Effector CD8-positive, alpha-beta T cell (primary cell): ENCODE results near the gene SPTLC3.

Experiments used
- DNase-seq: peaks from one replicate; lab custom pipeline; 2025; lab: John Stamatoyannopoulos, UW

The SPTLC3 gene

GRCh38 chr20:13031751-13032150, 23.0 kb downstream of the SPTLC3 start:
- no peak for DNase-seq

GRCh38 chr20:13034115-13034514, 25.3 kb downstream of the SPTLC3 start:
- DNase-seq = no peak

- DNase-seq = no peak
These were observed 26.2 kb downstream of the SPTLC3 start for GRCh38 chr20:13034936-13035335.

GRCh38 chr20:13035399-13036152, 26.8 kb downstream of the SPTLC3 start:
- DNase-seq = no peak

GRCh38 chr20:13037727-13038126, 29.0 kb downstream of the SPTLC3 start:
- DNase-seq = no peak

- no peak for DNase-seq
These were observed 33.0 kb downstream of the SPTLC3 start for GRCh38 chr20:13041574-13042457.

- no peak for DNase-seq
These were observed 33.7 kb downstream of the SPTLC3 start for GRCh38 chr20:13042458-13042794.

- no peak for DNase-seq
These were observed 37.6 kb downstream of the SPTLC3 start for GRCh38 chr20:13046409-13046808.

GRCh38 chr20:13054011-13054410, 45.2 kb downstream of the SPTLC3 start:
- no peak for DNase-seq

GRCh38 chr20:13058666-13059389, 50.1 kb downstream of the SPTLC3 start:
- DNase-seq = no peak

GRCh38 chr20:13059398-13060136, 50.8 kb downstream of the SPTLC3 start:
- DNase-seq = no peak

GRCh38 chr20:13060327-13060726, 51.6 kb downstream of the SPTLC3 start:
- no peak for DNase-seq

- no peak for DNase-seq
These were observed 52.6 kb downstream of the SPTLC3 start for GRCh38 chr20:13061381-13061780.

- no peak for DNase-seq
These were observed 54.0 kb downstream of the SPTLC3 start for GRCh38 chr20:13062789-13063188.

- DNase-seq = no peak
These were observed 59.6 kb downstream of the SPTLC3 start for GRCh38 chr20:13068336-13068735.

GRCh38 chr20:13081877-13082276, 73.1 kb downstream of the SPTLC3 start:
- no peak for DNase-seq

- no peak for DNase-seq
These were observed 73.6 kb downstream of the SPTLC3 start for GRCh38 chr20:13082378-13082777.

GRCh38 chr20:13085275-13085674, 76.5 kb downstream of the SPTLC3 start:
- no peak for DNase-seq

GRCh38 chr20:13089950-13090469, 81.2 kb downstream of the SPTLC3 start:
- no peak for DNase-seq

GRCh38 chr20:13092111-13092510, 83.3 kb downstream of the SPTLC3 start:
- DNase-seq = no peak

GRCh38 chr20:13094976-13095375, 86.2 kb downstream of the SPTLC3 start:
- no peak for DNase-seq
